HTERT RPE-1 (cell line): ENCODE results near the gene DNAJC15.
"Not testable (repeated sequence)": the region's sequence is repeated elsewhere in the genome, so short reads cannot be mapped to it uniquely, and the experiment has no call there.

ENCODE experiments used
- in situ Hi-C: fragments of 300-500 bp; cut with MboI; formaldehyde crosslinking; loops from 4 replicates; pipeline ENCODE4 v1.14.3; 2020; ENCODE audit warnings: low sequenced_read_pairs

DNAJC15 gene

DNA sequence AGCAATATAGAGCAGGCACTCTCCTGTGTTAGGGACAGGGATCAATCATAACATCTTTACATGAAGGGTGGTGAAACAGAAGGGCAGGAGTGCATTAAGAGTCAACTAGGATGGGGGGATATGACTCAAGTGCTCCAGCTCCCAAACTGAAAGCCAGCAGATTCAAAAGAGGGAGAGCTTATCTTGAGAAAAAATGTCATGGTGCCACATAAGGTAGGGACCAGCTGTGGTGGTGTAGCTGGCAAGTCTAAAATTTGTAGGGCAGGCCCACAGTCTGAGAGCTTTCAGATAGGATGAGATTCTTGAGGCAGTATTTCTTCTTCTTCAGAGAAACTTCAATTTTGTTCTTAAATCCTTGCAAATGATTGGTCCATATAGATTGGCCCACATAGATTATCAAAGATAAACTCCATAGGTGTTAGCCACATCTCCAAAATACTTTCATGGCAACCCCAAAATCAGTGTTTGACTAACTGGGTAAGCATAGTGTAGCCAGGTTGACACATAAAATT is 19.1 kb downstream of the DNAJC15 start:
- in situ Hi-C loops = no loop called here

- in situ Hi-C loops = no loop called here
Measured at GRCh38 chr13:43044720-43045301, 21.4 kb downstream of the DNAJC15 start.

- in situ Hi-C loops = not testable (repeated sequence)
Measured at GRCh38 chr13:43045302-43045773, 22.0 kb downstream of the DNAJC15 start.

GRCh38 chr13:43046259-43046658 is 22.9 kb downstream of the DNAJC15 start:
- in situ Hi-C loops = no loop called here

GRCh38 chr13:43054803-43055802 is 31.7 kb downstream of the DNAJC15 start:
- in situ Hi-C loops = no loop called here

- in situ Hi-C loops = no loop called here
Measured at GRCh38 chr13:43057653-43058317, 34.4 kb downstream of the DNAJC15 start.

DNA sequence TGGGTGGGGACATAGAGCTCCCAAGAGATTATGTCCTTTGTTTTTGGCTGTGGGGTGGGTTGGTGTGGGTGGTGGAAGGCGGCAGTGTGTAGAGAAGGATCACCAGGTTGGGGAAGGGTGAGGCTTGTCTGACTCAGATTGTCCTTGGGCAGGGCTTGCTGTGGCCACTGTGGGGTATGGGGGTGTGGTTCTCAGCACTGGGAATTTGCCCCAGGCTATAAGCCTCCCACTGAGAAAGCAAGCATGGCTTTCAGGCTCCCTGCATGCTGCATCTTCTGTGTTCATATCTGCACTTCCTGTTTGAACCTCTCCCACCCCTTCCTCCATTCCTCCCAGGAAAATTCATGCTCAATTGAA is 34.9 kb downstream of the DNAJC15 start:
- in situ Hi-C loops = no loop called here

DNA sequence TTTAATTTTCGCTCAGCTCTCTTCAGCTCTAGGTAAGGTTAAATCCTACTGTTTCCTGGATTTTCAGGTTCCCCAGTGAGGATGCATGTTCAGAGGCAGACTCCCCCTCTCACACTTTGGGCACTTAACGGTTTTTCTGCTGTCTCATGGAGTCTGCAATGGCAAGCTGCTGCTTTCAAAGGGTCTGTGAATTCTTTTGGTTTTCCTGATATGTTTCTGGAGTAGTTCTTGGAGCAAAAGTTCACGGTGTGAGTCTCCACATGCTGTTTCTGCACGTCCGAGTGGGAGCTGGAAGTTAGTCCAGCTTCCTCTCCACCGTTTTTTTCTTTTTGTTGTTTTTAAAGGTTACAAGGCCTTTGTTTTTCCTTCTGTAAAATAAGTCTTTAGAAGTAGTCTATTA is 35.4 kb downstream of the DNAJC15 start:
- in situ Hi-C loops = no loop called here

DNA sequence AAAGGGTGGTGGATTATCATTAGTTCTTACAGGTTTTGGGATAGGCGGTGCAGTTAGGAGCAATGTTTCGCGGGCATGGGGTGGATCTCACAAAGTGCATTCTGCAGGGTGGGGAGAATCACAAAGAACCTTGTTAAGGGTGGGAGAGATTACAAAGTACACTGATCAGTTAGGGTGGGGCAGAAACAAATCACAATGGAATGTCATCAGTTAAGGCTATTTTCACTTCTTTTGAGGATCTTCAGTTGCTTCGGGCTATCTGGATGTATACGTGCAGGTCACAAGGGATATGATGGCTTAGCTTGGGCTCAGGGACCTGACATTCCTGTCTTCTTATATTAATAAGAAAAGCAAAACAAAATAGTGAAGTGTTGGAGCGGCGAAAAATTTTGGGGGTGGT is 36.4 kb downstream of the DNAJC15 start:
- in situ Hi-C loops = not testable (repeated sequence)

- in situ Hi-C loops = not testable (repeated sequence)
Measured at GRCh38 chr13:43060806-43061205, 37.4 kb downstream of the DNAJC15 start.

DNA sequence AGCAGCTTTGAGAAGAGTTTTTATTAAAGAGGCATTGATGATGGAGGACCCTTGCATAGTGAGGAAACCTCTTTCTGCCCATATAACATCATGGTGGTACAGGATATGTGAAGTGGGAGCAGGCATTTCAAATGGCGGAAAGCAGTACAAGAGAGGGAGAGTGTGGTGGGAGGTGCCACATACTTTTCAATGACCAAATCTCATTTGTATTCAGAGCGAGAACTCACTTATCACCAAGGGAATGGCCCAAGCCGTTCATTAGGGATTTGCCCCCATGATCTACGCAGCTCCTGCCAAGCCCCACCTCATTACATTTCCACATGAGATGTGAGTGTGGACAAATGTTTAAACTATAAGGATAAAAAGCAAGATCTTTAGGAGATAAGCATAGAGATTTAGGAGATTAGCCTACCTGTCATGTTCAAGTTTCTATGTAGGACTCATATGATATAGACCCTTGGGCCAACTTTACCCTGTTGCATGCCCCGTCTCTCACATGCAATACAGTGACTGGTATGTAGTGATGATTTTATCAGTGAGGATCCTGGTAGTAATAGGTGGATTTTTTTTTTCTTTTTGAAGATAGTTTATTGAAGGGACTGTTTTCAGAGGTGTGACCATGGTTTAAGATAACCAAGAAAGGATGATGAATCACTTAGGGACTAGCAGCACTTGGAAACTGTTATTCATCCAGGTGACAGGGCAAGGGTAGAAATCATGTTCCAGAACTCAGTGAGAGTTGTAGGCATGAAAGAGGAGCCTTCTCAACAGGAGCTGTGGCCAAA is 38.3 kb downstream of the DNAJC15 start:
- in situ Hi-C loops = no loop called here

- in situ Hi-C loops = no loop called here
Measured at GRCh38 chr13:43071824-43072223, 48.4 kb downstream of the DNAJC15 start.

DNA sequence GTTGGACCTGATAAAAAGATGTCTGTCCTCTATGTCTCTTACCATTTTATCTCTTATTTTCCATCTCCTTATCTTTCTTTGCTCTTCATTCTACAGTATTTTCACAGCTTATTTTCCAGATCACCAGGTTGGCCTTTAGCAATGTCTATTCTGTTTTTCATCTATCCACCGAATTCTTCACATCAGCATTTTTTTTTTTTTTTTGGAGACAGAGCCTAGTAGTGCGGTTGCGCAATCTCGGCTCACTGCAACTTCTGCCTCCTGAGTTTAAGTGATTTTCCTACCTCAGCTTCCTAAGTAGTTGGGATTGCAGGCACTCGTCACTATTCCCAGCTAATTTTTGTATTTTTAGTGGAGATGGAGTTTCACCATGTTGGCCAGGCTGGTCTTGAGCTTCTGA is 49.0 kb downstream of the DNAJC15 start:
- in situ Hi-C loops = no loop called here

- in situ Hi-C loops = no loop called here
Measured at GRCh38 chr13:43074824-43075510, 51.6 kb downstream of the DNAJC15 start.

- in situ Hi-C loops = not testable (repeated sequence)
Measured at GRCh38 chr13:43075511-43075902, 52.1 kb downstream of the DNAJC15 start.

DNA sequence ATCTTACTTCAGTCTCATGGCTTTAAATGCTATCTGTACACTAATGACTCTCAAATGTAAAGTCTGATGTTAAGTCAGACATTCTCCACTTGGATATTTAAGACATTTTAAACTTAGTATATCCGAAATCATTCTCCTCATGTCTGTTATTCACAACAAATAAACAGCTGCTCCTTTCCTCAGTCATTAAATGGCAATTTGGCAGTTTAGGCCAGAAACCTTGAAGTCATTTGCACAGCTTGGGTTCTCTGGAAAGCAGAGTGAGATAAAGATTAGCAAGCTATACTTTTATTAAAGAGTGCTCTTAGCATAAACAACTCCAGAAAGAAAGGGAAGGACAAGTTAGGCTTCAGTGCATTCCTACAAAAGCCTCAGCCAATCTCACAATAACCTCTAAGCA is 53.7 kb downstream of the DNAJC15 start:
- in situ Hi-C loops = no loop called here

- in situ Hi-C loops = no loop called here
Measured at GRCh38 chr13:43077461-43077860, 54.1 kb downstream of the DNAJC15 start.

DNA sequence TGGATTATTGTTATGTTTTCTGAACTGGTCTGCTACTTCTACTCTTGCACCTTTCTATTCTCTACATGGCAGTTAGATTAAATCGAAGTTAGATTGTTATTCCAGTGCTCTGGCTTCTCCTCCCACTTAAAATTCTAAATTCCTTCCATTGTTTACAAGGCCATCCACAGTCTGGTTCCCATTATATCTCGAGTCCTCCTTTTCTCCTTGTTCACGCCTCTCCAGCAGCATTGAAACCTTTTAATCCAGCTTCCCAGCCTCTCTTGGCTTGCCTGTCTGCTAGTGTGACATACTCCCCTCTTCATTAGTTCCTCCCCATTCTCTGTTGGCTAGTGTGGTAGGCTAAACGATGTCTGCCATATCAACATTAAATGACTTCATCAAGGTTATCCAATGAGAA is 54.5 kb downstream of the DNAJC15 start:
- in situ Hi-C loops = no loop called here

DNA sequence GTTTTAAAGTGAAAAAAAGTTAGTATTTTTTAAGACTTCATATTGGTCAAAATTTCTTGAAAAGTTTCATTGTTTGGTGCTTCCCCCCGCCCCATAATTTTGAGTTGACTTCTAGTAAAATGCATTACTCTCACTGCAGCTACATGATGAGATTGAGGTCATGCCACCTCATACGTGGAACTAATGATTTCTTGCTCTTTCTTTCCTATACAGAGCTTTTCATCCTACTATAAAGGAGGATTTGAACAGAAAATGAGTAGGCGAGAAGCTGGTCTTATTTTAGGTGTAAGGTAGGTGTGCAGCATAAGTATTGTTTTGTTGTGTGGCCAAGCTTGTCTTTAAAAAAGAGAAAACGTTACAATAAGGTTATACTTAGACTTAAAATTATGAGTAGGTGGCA is 55.0 kb downstream of the DNAJC15 start:
- in situ Hi-C loops = no loop called here

DNA sequence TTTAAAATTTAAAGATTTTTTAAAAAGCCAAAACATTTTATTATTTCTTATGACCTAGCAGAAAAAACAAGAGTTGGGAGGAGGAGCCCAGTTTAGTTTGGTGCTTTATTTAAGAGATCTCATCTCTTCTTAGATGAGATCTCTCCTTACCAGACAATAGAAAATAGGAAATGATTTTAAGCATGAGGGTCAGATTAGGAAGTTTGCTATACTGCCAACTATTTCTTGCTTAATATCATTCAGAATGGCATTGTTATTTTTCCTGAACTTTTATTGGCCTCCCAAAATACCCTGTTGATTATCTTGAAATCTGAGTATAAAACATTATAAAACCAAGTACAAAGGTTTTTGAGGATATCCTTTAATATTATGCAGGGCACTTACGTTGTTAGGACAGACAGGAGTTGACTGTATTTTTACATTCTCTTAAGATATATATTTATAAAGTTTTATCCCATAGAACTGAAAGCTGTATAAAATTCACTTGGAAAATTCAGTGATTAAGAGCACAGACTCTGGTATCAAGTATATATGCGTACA is 56.1 kb downstream of the DNAJC15 start:
- in situ Hi-C loops = no loop called here
